ENCODE data around the gene OLFM2.

Gene OLFM2

GRCh38 chr19:9909251-9909650 is 27.1 kb downstream of the OLFM2 start:
- H3K4me1 ChIP-seq (ENCODE audit: low read length) = no peaks in the 10 kb centered on the region
- H3K4me2 ChIP-seq (ENCODE audit: low read length) = no peak overlapping the region
- H4K20me1 ChIP-seq (ENCODE audit: insufficient read depth, low read length) = no peaks in the 10 kb centered on the region
- no peaks in the 10 kb centered on the region for H3K79me2 ChIP-seq (ENCODE audit: low read length)
- H3K27me3 ChIP-seq (ENCODE audit: low read depth, low read length) = peaks cover 15% of the 10 kb centered on the region; the same call in 1 of the 2 replicates
- H3K36me3 ChIP-seq (replicated peaks; ENCODE audit: low read depth, low read length) = no peaks in the 10 kb centered on the region
- TF ChIP-seq CTCF (IDR thresholded peaks at IDR 0.05; ENCODE audit: low read depth, low read length) = no peak
- TF ChIP-seq EZH2phosphoT487 (IDR thresholded peaks at IDR 0.05; ENCODE audit: low read depth) = no peak
- H3K4me3 ChIP-seq (ENCODE audit: low read length) = no peak overlapping the region
- no peak overlapping the region for H2AFZ ChIP-seq (ENCODE audit: low read depth, low read length)
- H3K27ac ChIP-seq (ENCODE audit: low read length) = no peak overlapping the region
- no peaks in the 10 kb centered on the region for H3K9me3 ChIP-seq (ENCODE audit: insufficient read depth, low read length)
- H3K9ac ChIP-seq (ENCODE audit: low read length) = no peak overlapping the region

GRCh38 chr19:9906475-9907087 is 29.7 kb downstream of the OLFM2 start:
- no peaks in the 10 kb centered on the region for H3K36me3 ChIP-seq (replicated peaks; ENCODE audit: low read depth, low read length)
- no peak overlapping the region for H3K4me3 ChIP-seq (ENCODE audit: low read length)
- no peaks in the 10 kb centered on the region for H4K20me1 ChIP-seq (ENCODE audit: insufficient read depth, low read length)
- no peaks in the 10 kb centered on the region for H3K79me2 ChIP-seq (ENCODE audit: low read length)
- no peaks in the 10 kb centered on the region for H3K9me3 ChIP-seq (ENCODE audit: insufficient read depth, low read length)
- H2AFZ ChIP-seq (ENCODE audit: low read depth, low read length) = no peak overlapping the region
- no peak for TF ChIP-seq CTCF (IDR thresholded peaks at IDR 0.05; ENCODE audit: low read depth, low read length)
- no peak for TF ChIP-seq EZH2phosphoT487 (IDR thresholded peaks at IDR 0.05; ENCODE audit: low read depth)
- H3K27me3 ChIP-seq (ENCODE audit: low read depth, low read length) = peaks cover 13% of the 10 kb centered on the region
- no peaks in the 10 kb centered on the region for H3K4me1 ChIP-seq (ENCODE audit: low read length)
- H3K27ac ChIP-seq (ENCODE audit: low read length) = no peak overlapping the region
- H3K4me2 ChIP-seq (ENCODE audit: low read length) = no peak overlapping the region
- H3K9ac ChIP-seq (ENCODE audit: low read length) = no peak overlapping the region

GRCh38 chr19:9903336-9903735 is 33.0 kb downstream of the OLFM2 start:
- H3K4me1 ChIP-seq (ENCODE audit: low read length) = no peaks in the 10 kb centered on the region
- no peak overlapping the region for H3K4me3 ChIP-seq (ENCODE audit: low read length)
- H3K9me3 ChIP-seq (ENCODE audit: insufficient read depth, low read length) = no peaks in the 10 kb centered on the region
- H3K36me3 ChIP-seq (replicated peaks; ENCODE audit: low read depth, low read length) = no peaks in the 10 kb centered on the region
- H3K79me2 ChIP-seq (ENCODE audit: low read length) = no peaks in the 10 kb centered on the region
- H3K27ac ChIP-seq (ENCODE audit: low read length) = no peak overlapping the region
- TF ChIP-seq CTCF (IDR thresholded peaks at IDR 0.05; ENCODE audit: low read depth, low read length) (no peak), EZH2phosphoT487 (IDR thresholded peaks at IDR 0.05; ENCODE audit: low read depth) (no peak)
- H2AFZ ChIP-seq (ENCODE audit: low read depth, low read length) = no peak overlapping the region
- no peaks in the 10 kb centered on the region for H4K20me1 ChIP-seq (ENCODE audit: insufficient read depth, low read length)
- peaks cover 10% of the 10 kb centered on the region for H3K27me3 ChIP-seq (ENCODE audit: low read depth, low read length)
- no peak overlapping the region for H3K9ac ChIP-seq (ENCODE audit: low read length)
- no peak overlapping the region for H3K4me2 ChIP-seq (ENCODE audit: low read length)

- peaks cover 10% of the 10 kb centered on the region for H3K27me3 ChIP-seq (ENCODE audit: low read depth, low read length)
- no peaks in the 10 kb centered on the region for H3K79me2 ChIP-seq (ENCODE audit: low read length)
- H3K36me3 ChIP-seq (replicated peaks; ENCODE audit: low read depth, low read length) = no peaks in the 10 kb centered on the region
- H3K4me1 ChIP-seq (ENCODE audit: low read length) = no peaks in the 10 kb centered on the region
- H3K9me3 ChIP-seq (ENCODE audit: insufficient read depth, low read length) = no peaks in the 10 kb centered on the region
- no peak overlapping the region for H3K27ac ChIP-seq (ENCODE audit: low read length)
- H3K9ac ChIP-seq (ENCODE audit: low read length) = no peak overlapping the region
- no peak for TF ChIP-seq CTCF (IDR thresholded peaks at IDR 0.05; ENCODE audit: low read depth, low read length)
- no peak for TF ChIP-seq EZH2phosphoT487 (IDR thresholded peaks at IDR 0.05; ENCODE audit: low read depth)
- no peak overlapping the region for H3K4me2 ChIP-seq (ENCODE audit: low read length)
- no peak overlapping the region for H3K4me3 ChIP-seq (ENCODE audit: low read length)
- H2AFZ ChIP-seq (ENCODE audit: low read depth, low read length) = no peak overlapping the region
- no peaks in the 10 kb centered on the region for H4K20me1 ChIP-seq (ENCODE audit: insufficient read depth, low read length)
Observed at GRCh38 chr19:9901642-9902041, 34.7 kb downstream of the OLFM2 start.
